Common myeloid progenitor, CD34-positive (primary cell): Measurements from ENCODE around the gene DEFB132.

Experiments
- CTCF ChIA-PET: fragments of 350-600 bp; sonication (Branson Sonifier 250); formaldehyde crosslinking; loops from one replicate; lab custom pipeline; 2021; ENCODE audit warnings: antibody characterized with exemption; lab: Charles Lee
- POLR2A ChIA-PET: fragments of 350-600 bp; sonication (Branson Sonifier 250); formaldehyde crosslinking; loops from one replicate; lab custom pipeline; 2021; ENCODE audit warnings: antibody characterized with exemption; lab: Charles Lee
- DNase-seq, 3 donors: peaks; one replicate each; pipeline versions ENCODE4 v3.0.0 to v3.0.0-alpha.2; 2013
- H3K27ac ChIP-seq, 2 experiments: 1 replicate in 1 of 2; 2 replicates in 1 of 2; pipeline ENCODE4 v1.7.0; 2013; ENCODE audit warnings: inconsistent platforms in 2 of 2, low read length in 2 of 2, mild to moderate bottlenecking in 2 of 2, low read depth in 1 of 2, moderate library complexity in 1 of 2; ENCODE audit not compliant: severe bottlenecking in 2 of 2, insufficient read depth in 1 of 2, poor library complexity in 1 of 2
- H3K27me3 ChIP-seq, 5 experiments: replicated peaks in 2 of 5; 1 replicate in 3 of 5; 2 replicates in 2 of 5; pipeline versions ENCODE4 v1.6.1 to v1.7.0; 2013; ENCODE audit warnings: low read length in 4 of 5, mild to moderate bottlenecking in 2 of 5, moderate library complexity in 2 of 5, inconsistent platforms in 1 of 5; ENCODE audit not compliant: insufficient read depth in 5 of 5, control insufficient read depth in 4 of 5
- H3K36me3 ChIP-seq, 4 experiments: 1 replicate in 2 of 4; 2 replicates in 2 of 4; pipeline versions ENCODE4 v1.6.1 to v1.7.0; 2013; ENCODE audit warnings: low read length in 3 of 4, control low read depth in 1 of 4, mild to moderate bottlenecking in 1 of 4; ENCODE audit not compliant: control insufficient read depth in 4 of 4, insufficient read depth in 4 of 4
- H3K4me1 ChIP-seq, 4 experiments: 1 replicate in 3 of 4; 2 replicates in 1 of 4; pipeline versions ENCODE4 v1.6.1 to v1.7.1; 2013; ENCODE audit warnings: low read length in 3 of 4, mild to moderate bottlenecking in 3 of 4, control low read depth in 1 of 4, inconsistent platforms in 1 of 4, moderate library complexity in 1 of 4; ENCODE audit not compliant: control insufficient read depth in 4 of 4, insufficient read depth in 4 of 4; ENCODE audit errors: control extremely low read depth in 1 of 4
- H3K4me3 ChIP-seq, 7 experiments: 1 replicate in 4 of 7; 2 replicates in 3 of 7; pipeline versions ENCODE4 v1.5.1 to v1.7.0; 2013; ENCODE audit warnings: mild to moderate bottlenecking in 7 of 7, low read length in 6 of 7, moderate library complexity in 6 of 7, inconsistent platforms in 2 of 7, low read depth in 2 of 7, control low read depth in 1 of 7; ENCODE audit not compliant: insufficient read depth in 4 of 7, control insufficient read depth in 1 of 7; ENCODE audit errors: extremely low read depth in 1 of 7
- H3K9me3 ChIP-seq, 5 experiments: 1 replicate in 4 of 5; 2 replicates in 1 of 5; pipeline versions ENCODE4 v1.6.1 to v1.7.1; 2013; ENCODE audit warnings: low read length in 4 of 5, mild to moderate bottlenecking in 2 of 5, inconsistent platforms in 1 of 5, low read depth in 1 of 5, moderate library complexity in 1 of 5; ENCODE audit not compliant: control insufficient read depth in 4 of 5, insufficient read depth in 2 of 5; ENCODE audit errors: control extremely low read depth in 1 of 5
- WGBS: methylation state at CpG from one replicate; pipeline ENCODE4 v1.1.5; 2013; ENCODE audit not compliant: insufficient coverage; 5-methylcytosine and 5-hydroxymethylcytosine counted together

The DEFB132 gene

DNA sequence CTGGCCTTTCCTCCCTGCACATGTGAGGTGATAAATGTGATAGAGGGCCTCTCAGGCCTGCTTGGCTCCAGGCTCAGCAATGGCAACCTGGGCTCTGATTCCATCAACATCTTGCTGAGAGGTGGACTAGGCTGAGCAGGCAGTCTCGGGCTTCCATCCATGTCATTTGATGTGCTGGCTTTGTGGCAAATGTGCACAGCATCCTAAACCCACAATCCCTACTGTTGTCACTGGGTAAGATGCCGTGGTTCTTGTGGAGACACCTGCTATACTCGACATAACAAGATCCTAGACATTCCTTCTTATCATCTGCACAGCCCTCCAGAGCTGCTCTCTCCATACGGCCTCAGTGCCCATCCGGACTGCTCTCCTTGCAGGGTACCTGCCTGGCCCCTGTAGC is 37.1 kb downstream of the DEFB132 start:
- DNase-seq: no peak
- Histone ChIP-seq H3K27me3 (no peaks in the 10 kb centered on the region), H3K36me3 (peaks cover 0 to 6% (median under 1%) of the 10 kb centered on the region in 4 experiments), H3K4me3 (no peak overlapping the region), H3K4me1 (peaks cover 25 to 48% (median 32%) of the 10 kb centered on the region in 4 experiments), H3K27ac (no peak overlapping the region), H3K9me3 (no peaks in the 10 kb centered on the region)
- ChIA-PET POLR2A (interaction anchor here (1.0 kb wide), 1 partner anchor 31 kb away, joined by 4 read pairs; the partner anchor contains the start of gene SOX12), CTCF (interaction anchor here (1.7 to 2.6 kb wide), 3 partner anchors 30 to 37 kb away, joined by 5 to 8 read pairs (median 6); partner anchors contain the start of gene SOX12)
- WGBS: 93% methylated on average over 5 of the region's 5 CpGs

DNA sequence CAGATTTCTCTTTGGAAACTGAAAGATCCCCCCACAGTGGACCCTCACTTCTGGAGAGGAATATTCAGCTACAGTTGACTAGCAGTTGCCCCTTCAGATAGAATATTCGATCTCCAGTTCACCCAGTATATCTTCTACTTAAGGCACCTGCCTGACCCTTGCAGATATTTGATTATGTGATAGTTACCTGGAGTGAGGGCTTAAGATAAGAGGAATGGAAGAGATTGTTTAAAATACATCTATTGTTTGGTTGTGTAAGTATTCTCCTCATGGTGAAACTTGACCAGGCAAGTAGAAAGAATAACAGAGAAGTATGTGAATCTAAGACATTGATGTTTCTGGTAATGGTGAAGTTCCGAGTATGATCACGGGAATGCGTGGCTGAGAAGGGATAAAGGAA is 38.3 kb downstream of the DEFB132 start:
- Histone ChIP-seq H3K27me3 (no peaks in the 10 kb centered on the region), H3K9me3 (no peaks in the 10 kb centered on the region), H3K4me1 (peaks cover 31 to 53% (median 40%) of the 10 kb centered on the region in 4 experiments), H3K27ac (no peak overlapping the region), H3K4me3 (no peak overlapping the region), H3K36me3 (peaks cover 0 to 18% (median 1%) of the 10 kb centered on the region in 4 experiments)
- ChIA-PET CTCF (interaction anchor here (1.5 to 1.9 kb wide), 2 partner anchors 29 to 35 kb away, joined by 4 to 6 read pairs; partner anchors contain the start of gene SOX12), POLR2A (no interaction called here)
- no peak for DNase-seq
- 96% methylated on average over 3 of the region's 4 CpGs for WGBS

DNA sequence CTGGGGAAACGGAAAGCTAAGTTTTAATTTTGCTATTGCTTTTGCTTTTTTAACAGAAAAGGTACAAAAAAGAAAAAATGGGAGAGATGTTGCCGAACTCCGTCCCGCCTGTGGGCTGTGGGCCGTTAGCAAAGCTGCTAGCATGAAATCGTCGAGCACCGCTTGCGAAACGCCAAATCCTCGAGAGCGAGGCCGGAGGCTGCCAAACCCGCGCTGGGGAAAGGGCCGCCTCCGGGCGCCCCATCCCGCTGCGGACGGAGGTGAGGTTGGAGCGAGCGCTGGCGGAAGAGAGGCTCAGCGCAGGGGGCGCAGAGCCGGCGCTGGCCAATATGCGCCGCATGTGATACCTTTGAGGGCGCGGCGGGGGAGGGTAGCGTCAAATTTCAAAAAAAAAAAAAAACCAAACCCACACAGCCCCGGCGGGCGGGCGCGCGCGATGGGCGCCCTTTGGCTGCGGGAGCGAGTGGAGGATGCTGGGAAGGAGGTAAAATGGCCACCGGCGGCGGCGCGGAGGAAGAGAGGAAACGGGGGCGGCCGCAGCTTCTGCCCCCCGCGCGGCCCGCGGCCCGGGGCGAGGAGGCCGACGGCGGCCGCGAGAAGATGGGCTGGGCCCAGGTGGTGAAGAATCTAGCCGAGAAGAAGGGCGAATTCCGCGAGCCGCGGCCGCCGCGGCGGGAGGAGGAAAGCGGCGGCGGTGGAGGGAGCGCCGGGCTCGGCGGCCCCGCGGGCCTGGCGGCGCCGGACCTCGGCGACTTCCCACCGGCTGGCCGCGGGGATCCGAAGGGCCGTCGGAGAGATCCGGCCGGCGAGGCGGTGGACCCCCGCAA is 39.8 kb downstream of the DEFB132 start, which contains the start of gene ZCCHC3:
TSS of gene ZCCHC3 (plus strand) at position 473 of the 827 bp plus-strand sequence. CDS start at position 490, 17 bp downstream.
- ChIA-PET CTCF (interaction anchor here (0.7 to 1.9 kb wide), 4 partner anchors 24 to 33 kb away, joined by 3 to 6 read pairs (median 4); partner anchors contain the start of gene SOX12), POLR2A (interaction anchor here (0.8 to 1.2 kb wide), 4 partner anchors 27 to 33 kb away, joined by 3 to 4 read pairs (median 4); partner anchors contain the start of gene SOX12)
- Histone ChIP-seq H3K27ac (peak within 1 kb of the TSS; percentile 93 to 95), H3K36me3 (peaks cover 0 to 20% (median 1%) of the 10 kb centered on the region in 4 experiments), H3K4me3 (peak within 1 kb of the TSS; percentile 86 to 98 (median 97)), H3K27me3 (no peaks in the 10 kb centered on the region), H3K9me3 (no peaks in the 10 kb centered on the region), H3K4me1 (peaks cover 17 to 45% (median 32%) of the 10 kb centered on the region in 4 experiments)
- WGBS: 0% methylated on average over 83 of the region's 99 CpGs
- peak; percentile 94 to 96 (median 96) for DNase-seq

DNA sequence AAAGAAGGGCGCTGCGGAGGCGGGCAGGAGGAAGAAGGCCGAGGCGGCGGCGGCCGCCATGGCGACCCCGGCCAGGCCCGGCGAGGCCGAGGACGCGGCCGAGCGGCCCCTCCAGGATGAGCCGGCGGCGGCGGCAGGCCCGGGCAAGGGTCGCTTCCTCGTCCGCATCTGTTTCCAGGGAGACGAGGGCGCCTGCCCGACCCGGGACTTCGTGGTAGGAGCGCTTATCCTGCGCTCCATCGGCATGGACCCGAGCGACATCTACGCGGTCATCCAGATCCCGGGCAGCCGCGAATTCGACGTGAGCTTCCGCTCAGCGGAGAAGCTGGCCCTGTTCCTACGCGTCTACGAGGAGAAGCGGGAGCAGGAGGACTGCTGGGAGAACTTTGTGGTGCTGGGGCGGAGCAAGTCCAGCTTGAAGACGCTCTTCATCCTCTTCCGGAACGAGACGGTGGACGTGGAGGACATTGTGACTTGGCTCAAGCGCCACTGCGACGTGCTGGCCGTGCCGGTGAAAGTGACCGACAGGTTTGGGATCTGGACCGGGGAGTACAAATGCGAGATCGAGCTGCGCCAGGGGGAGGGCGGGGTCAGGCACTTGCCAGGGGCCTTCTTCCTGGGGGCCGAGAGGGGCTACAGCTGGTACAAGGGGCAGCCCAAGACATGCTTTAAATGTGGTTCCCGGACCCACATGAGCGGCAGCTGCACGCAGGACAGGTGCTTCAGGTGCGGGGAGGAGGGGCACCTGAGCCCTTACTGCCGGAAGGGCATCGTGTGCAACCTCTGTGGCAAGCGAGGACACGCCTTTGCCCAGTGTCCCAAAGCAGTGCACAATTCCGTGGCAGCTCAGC is 40.6 kb downstream of the DEFB132 start:
- ChIA-PET CTCF (interaction anchor here (1.2 to 6.0 kb wide), 3 partner anchors 11 to 32 kb away, joined by 3 to 28 read pairs (median 26); no protein-coding TSS in a partner anchor), POLR2A (interaction anchor here (1.2 to 3.0 kb wide), 2 partner anchors 12 to 27 kb away, joined by 4 to 12 read pairs; partner anchors contain the start of gene SOX12)
- Histone ChIP-seq H3K4me1 (peaks cover 17 to 45% (median 32%) of the 10 kb centered on the region in 4 experiments), H3K27me3 (no peaks in the 10 kb centered on the region), H3K27ac (peak overlapping the region; percentile 93 to 95), H3K9me3 (no peaks in the 10 kb centered on the region), H3K36me3 (peaks cover 0 to 20% (median 1%) of the 10 kb centered on the region in 4 experiments), H3K4me3 (peak overlapping the region; percentile 86 to 98 (median 97))
- 0% methylated on average over 61 of the region's 75 CpGs for WGBS
- DNase-seq: peak in 2 of 3 donors; percentile 41 to 45

DNA sequence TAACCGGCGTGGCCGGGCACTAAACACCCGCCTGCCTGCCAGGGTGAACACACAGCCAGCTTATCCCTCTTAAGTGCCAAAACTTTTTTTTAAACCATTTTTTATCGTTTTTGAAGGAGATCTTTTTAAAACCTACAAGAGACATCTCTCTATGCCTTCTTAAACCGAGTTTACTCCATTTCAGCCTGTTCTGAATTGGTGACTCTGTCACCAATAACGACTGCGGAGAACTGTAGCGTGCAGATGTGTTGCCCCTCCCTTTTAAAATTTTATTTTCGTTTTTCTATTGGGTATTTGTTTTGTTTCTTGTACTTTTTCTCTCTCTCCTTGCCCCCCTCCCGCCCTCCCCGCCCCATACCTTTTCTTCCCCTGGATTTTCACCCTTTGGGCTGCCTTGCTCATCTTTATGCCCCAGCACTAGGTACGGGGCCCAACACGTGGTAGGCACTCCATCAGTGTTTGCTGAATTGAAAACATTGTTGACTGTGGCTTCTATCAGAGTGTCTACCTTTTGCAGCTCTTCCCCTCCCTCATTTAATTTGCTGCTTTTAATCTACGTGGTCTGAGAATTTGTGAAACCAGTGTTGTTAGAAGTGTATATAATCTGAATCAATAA is 41.4 kb downstream of the DEFB132 start:
- H3K4me3 ChIP-seq: peak overlapping the region; percentile 86 to 98 (median 97)
- H3K9me3 ChIP-seq: no peaks in the 10 kb centered on the region
- POLR2A ChIA-PET: interaction anchor here (0.6 to 3.0 kb wide), 5 partner anchors 11 to 27 kb away, joined by 3 to 12 read pairs (median 4); partner anchors contain the start of gene SOX12
- H3K4me1 ChIP-seq: peaks cover 17 to 45% (median 32%) of the 10 kb centered on the region in 4 experiments
- H3K27ac ChIP-seq: peak overlapping the region in 1 of 2 experiments; percentile 95
- H3K36me3 ChIP-seq: peaks cover 0 to 20% (median 1%) of the 10 kb centered on the region in 4 experiments
- CTCF ChIA-PET: interaction anchor here (0.6 to 6.0 kb wide), 6 partner anchors 10 to 1889 kb away, joined by 3 to 28 read pairs (median 6); no protein-coding TSS in a partner anchor
- H3K27me3 ChIP-seq: no peaks in the 10 kb centered on the region
- no peak for DNase-seq
- WGBS: 3% methylated on average over 8 of the region's 15 CpGs
